Measurements from ENCODE around the gene PITPNM2. TPM values are rescaled to one million over a fixed set of nuclear protein-coding genes. Genes with fewer than 3 reads are reported as not detected.

The PITPNM2 gene
- total RNA-seq, 3 donors from 2014 or later (not counting 1 experiment from before 2014, with no cell fraction given), result 38.9 to 94.6 (median 42.5) TPM

DNA sequence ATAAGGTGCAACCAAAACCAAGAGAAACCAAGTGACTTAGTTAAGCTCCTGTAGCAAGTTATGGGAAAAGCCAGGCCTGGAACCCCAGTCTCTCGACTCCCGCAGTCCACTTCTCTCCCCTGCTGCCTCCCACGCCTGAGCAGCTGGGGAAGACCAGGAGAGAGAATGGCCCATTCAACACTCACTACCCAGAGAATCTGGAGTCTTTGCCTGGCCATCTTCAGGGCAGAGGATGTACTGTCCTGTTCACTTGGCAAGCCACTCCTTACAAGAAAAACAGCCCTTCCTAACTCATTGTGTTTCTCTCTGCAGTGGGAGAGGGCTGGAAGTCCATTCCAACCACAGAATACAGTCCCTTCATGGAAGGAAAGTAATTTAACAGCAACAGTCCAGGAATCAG is 1.8 kb downstream of the PITPNM2 start:
- Histone ChIP-seq H3K36me3 (ENCODE audit: control insufficient read depth, insufficient read depth, low read length) (no peaks in the 10 kb centered on the region), H3K27ac (ENCODE audit: low read length) (no peak overlapping the region), H3K4me1 (ENCODE audit: control insufficient read depth, insufficient read depth, low read length) (peaks cover 29% of the 10 kb centered on the region), H3K27me3 (ENCODE audit: control insufficient read depth, insufficient read depth, low read length) (no peaks in the 10 kb centered on the region), H3K9me3 (ENCODE audit: control insufficient read depth, insufficient read depth, low read length) (no peaks in the 10 kb centered on the region), H3K4me3 (ENCODE audit: low read length) (no peak overlapping the region)
- ATAC-seq (no peak), DNase-seq (no peak)
- Mint-ChIP-seq H3K9me3 (no peaks in the 10 kb centered on the region), H3K4me1 (peaks cover 36 to 43% of the 10 kb centered on the region in 2 donors), H3K4me3 (peak overlapping the region; percentile 86), H3K36me3 (no peaks in the 10 kb centered on the region), H3K27ac (peak overlapping the region; percentile 57 to 71), H3K27me3 (ENCODE audit: low read depth in 2 of 2) (no peaks in the 10 kb centered on the region)
- TF ChIP-seq, protein P1, sequence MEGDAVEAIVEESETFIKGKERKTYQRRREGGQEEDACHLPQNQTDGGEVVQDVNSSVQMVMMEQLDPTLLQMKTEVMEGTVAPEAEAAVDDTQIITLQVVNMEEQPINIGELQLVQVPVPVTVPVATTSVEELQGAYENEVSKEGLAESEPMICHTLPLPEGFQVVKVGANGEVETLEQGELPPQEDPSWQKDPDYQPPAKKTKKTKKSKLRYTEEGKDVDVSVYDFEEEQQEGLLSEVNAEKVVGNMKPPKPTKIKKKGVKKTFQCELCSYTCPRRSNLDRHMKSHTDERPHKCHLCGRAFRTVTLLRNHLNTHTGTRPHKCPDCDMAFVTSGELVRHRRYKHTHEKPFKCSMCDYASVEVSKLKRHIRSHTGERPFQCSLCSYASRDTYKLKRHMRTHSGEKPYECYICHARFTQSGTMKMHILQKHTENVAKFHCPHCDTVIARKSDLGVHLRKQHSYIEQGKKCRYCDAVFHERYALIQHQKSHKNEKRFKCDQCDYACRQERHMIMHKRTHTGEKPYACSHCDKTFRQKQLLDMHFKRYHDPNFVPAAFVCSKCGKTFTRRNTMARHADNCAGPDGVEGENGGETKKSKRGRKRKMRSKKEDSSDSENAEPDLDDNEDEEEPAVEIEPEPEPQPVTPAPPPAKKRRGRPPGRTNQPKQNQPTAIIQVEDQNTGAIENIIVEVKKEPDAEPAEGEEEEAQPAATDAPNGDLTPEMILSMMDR (IDR thresholded peaks at IDR 0.05), result no peak
- WGBS (ENCODE audit: insufficient coverage), result 87% methylated on average over 3 of the region's 3 CpGs
- intact Hi-C loops (cut with micrococcal nuclease), result no loop called here

DNA sequence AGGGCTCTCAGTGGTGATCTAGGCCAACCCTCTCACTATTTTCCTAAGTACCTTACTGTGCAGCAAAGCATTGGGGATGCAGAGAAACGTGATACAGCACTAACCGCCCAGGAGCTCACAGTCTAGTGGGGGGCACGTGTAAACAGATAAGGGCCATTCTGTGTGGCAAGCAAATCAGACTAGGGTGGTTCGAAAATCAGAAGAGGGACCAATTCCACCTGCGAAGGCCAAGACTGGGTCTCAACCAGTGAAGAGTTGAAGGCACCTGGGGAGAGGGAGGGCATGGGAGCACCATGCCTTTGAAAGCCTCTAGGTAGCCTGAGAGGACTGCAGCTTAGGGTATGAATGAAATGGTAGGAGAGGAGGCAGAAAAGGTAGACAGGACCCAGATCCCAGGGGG is 2.2 kb downstream of the PITPNM2 start:
- no peak for DNase-seq
- TF ChIP-seq, protein P1 (IDR thresholded peaks at IDR 0.05), result no peak
- H3K4me1 ChIP-seq (ENCODE audit: control insufficient read depth, insufficient read depth, low read length), result peaks cover 29% of the 10 kb centered on the region
- H3K4me3 Mint-ChIP-seq, result peak overlapping the region; percentile 86
- H3K27me3 ChIP-seq (ENCODE audit: control insufficient read depth, insufficient read depth, low read length), result no peaks in the 10 kb centered on the region
- no peak overlapping the region for H3K27ac ChIP-seq (ENCODE audit: low read length)
- H3K27ac Mint-ChIP-seq, result peak overlapping the region; percentile 36 to 57
- intact Hi-C loops (cut with micrococcal nuclease), result no loop called here
- 76% methylated on average over 5 of the region's 5 CpGs for WGBS (ENCODE audit: insufficient coverage)
- H3K9me3 Mint-ChIP-seq, result no peaks in the 10 kb centered on the region
- H3K4me1 Mint-ChIP-seq, result peaks cover 36 to 43% of the 10 kb centered on the region in 2 donors
- no peak overlapping the region for H3K4me3 ChIP-seq (ENCODE audit: low read length)
- no peaks in the 10 kb centered on the region for H3K27me3 Mint-ChIP-seq (ENCODE audit: low read depth in 2 of 2)
- no peaks in the 10 kb centered on the region for H3K9me3 ChIP-seq (ENCODE audit: control insufficient read depth, insufficient read depth, low read length)
- H3K36me3 ChIP-seq (ENCODE audit: control insufficient read depth, insufficient read depth, low read length), result no peaks in the 10 kb centered on the region
- no peak for ATAC-seq
- no peaks in the 10 kb centered on the region for H3K36me3 Mint-ChIP-seq

DNA sequence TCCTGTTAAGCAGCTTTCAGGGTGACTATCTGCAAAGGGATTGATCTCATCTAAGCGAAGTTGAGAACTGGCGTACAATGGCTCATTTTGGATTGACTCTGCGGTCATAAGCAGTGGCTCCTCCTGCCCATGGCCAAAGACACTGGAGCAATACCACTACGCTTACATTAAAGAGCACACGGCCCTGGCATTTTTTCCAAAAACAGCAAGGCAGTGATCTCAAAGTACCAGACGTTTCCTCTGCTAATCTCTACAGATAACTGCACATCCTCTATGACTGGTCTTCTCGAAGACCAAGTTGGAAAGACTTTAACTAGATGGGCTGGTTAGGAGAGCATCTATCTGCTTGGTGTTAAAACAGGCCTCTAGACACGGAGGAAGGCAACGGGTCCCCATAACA is 2.7 kb downstream of the PITPNM2 start:
- H3K9me3 ChIP-seq (ENCODE audit: control insufficient read depth, insufficient read depth, low read length), result no peaks in the 10 kb centered on the region
- Mint-ChIP-seq H3K27ac (peak overlapping the region; percentile 36 to 57), H3K9me3 (no peaks in the 10 kb centered on the region), H3K27me3 (ENCODE audit: low read depth in 2 of 2) (no peaks in the 10 kb centered on the region), H3K4me3 (peak overlapping the region; percentile 86), H3K4me1 (peaks cover 36 to 43% of the 10 kb centered on the region in 2 donors), H3K36me3 (no peaks in the 10 kb centered on the region)
- no peaks in the 10 kb centered on the region for H3K36me3 ChIP-seq (ENCODE audit: control insufficient read depth, insufficient read depth, low read length)
- no peaks in the 10 kb centered on the region for H3K27me3 ChIP-seq (ENCODE audit: control insufficient read depth, insufficient read depth, low read length)
- H3K4me1 ChIP-seq (ENCODE audit: control insufficient read depth, insufficient read depth, low read length), result peaks cover 32% of the 10 kb centered on the region
- DNase-seq (no peak), ATAC-seq (no peak)
- TF ChIP-seq, protein P1 (IDR thresholded peaks at IDR 0.05), result no peak
- H3K27ac ChIP-seq (ENCODE audit: low read length), result no peak overlapping the region
- H3K4me3 ChIP-seq (ENCODE audit: low read length), result no peak overlapping the region
- 76% methylated on average over 9 of the region's 9 CpGs for WGBS (ENCODE audit: insufficient coverage)
- intact Hi-C loops (cut with micrococcal nuclease), result no loop called here

- ATAC-seq (no peak), DNase-seq (no peak)
- Histone ChIP-seq H3K27ac (ENCODE audit: low read length) (no peak overlapping the region), H3K9me3 (ENCODE audit: control insufficient read depth, insufficient read depth, low read length) (no peaks in the 10 kb centered on the region), H3K4me3 (ENCODE audit: low read length) (no peak overlapping the region), H3K4me1 (ENCODE audit: control insufficient read depth, insufficient read depth, low read length) (peaks cover 23% of the 10 kb centered on the region), H3K27me3 (ENCODE audit: control insufficient read depth, insufficient read depth, low read length) (no peaks in the 10 kb centered on the region), H3K36me3 (ENCODE audit: control insufficient read depth, insufficient read depth, low read length) (no peaks in the 10 kb centered on the region)
- TF ChIP-seq, protein P1 (IDR thresholded peaks at IDR 0.05), result no peak
- Mint-ChIP-seq H3K36me3 (no peaks in the 10 kb centered on the region), H3K4me1 (peaks cover 19 to 34% of the 10 kb centered on the region in 2 donors), H3K27me3 (ENCODE audit: low read depth in 2 of 2) (no peaks in the 10 kb centered on the region), H3K9me3 (no peaks in the 10 kb centered on the region), H3K27ac (no peak overlapping the region), H3K4me3 (no peak overlapping the region)
- WGBS (ENCODE audit: insufficient coverage), result 88% methylated on average over 2 of the region's 2 CpGs
- intact Hi-C loops (cut with micrococcal nuclease), result no loop called here
Observed at GRCh38 chr12:123145211-123145610, 5.7 kb downstream of the PITPNM2 start.
